PC-9 (cell line): ENCODE results near the gene CHST15. TPM values are rescaled to one million over a fixed set of nuclear protein-coding genes. Genes with fewer than 3 reads are reported as not detected.

Experiments used
- BruUV-seq: library from RNA; stranded (reverse); fragments of 400-500 nt; replicated peaks from 2 replicates; lab custom pipeline; 2021; lab: Mats Ljungman, UMichigan
- CTCF ChIA-PET: fragments of 300-600 bp; sonication (Branson Sonifier 250); formaldehyde crosslinking; loops from one replicate; lab custom pipeline; 2022; ENCODE audit warnings: antibody characterized with exemption; lab: Charles Lee
- POLR2A ChIA-PET: fragments of 300-600 bp; sonication (Branson Sonifier 250); formaldehyde crosslinking; loops from one replicate; lab custom pipeline; 2022; ENCODE audit warnings: antibody characterized with exemption; ENCODE audit not compliant: unreplicated experiment; lab: Charles Lee
- DNase-seq, 2 experiments: peaks; one replicate each; pipeline versions ENCODE4 v3.0.0 to v3.0.0-alpha.2; 2015 to 2022; ENCODE audit warnings: mixed read lengths in 1 of 2
- H2AFZ ChIP-seq: fragments of 200-600 bp; sonication (generic); 2 replicates; pipeline ENCODE4 v1.8.1; 2017; ENCODE audit warnings: antibody characterized with exemption
- H3F3A ChIP-seq: fragments of 200-600 bp; sonication (generic); 2 replicates; pipeline ENCODE4 v1.8.1; 2017; ENCODE audit warnings: antibody characterized with exemption, mild to moderate bottlenecking, low read depth; ENCODE audit not compliant: insufficient read depth
- H3K27ac ChIP-seq: fragments of 200-600 bp; sonication (generic); 2 replicates; pipeline ENCODE4 v1.6.1; 2016; ENCODE audit warnings: mixed run types
- H3K27me3 ChIP-seq: fragments of 200-600 bp; sonication (generic); 2 replicates; pipeline ENCODE4 v1.6.1; 2016; ENCODE audit warnings: low read depth, mixed run types; ENCODE audit not compliant: insufficient read depth
- H3K36me3 ChIP-seq: fragments of 200-600 bp; sonication (generic); 2 replicates; pipeline ENCODE4 v1.6.1; 2016; ENCODE audit warnings: low read depth, mixed run types
- H3K4me1 ChIP-seq: fragments of 200-600 bp; sonication (generic); replicated peaks from 2 replicates; pipeline ENCODE4 v1.6.1; 2016; ENCODE audit warnings: mixed run types; ENCODE audit not compliant: insufficient read depth
- H3K4me2 ChIP-seq: fragments of 200-600 bp; sonication (generic); 2 replicates; pipeline ENCODE4 v1.6.1; 2017; ENCODE audit warnings: mixed run types
- H3K4me3 ChIP-seq: fragments of 200-600 bp; sonication (generic); 2 replicates; pipeline ENCODE4 v1.6.1; 2016; ENCODE audit warnings: mixed run types
- H3K79me2 ChIP-seq: fragments of 200-600 bp; sonication (generic); 2 replicates; pipeline ENCODE4 v1.6.1; 2017; ENCODE audit warnings: low read depth, mixed run types
- H3K9me2 ChIP-seq: fragments of 200-600 bp; sonication (generic); 2 replicates; pipeline ENCODE4 v1.8.1; 2017; ENCODE audit warnings: mild to moderate bottlenecking; ENCODE audit not compliant: insufficient read depth
- H3K9me3 ChIP-seq: fragments of 200-600 bp; sonication (generic); 2 replicates; pipeline ENCODE4 v1.8.1; 2016; ENCODE audit warnings: low read depth; ENCODE audit not compliant: insufficient read depth
- H4K20me1 ChIP-seq: fragments of 200-600 bp; sonication (generic); 2 replicates; pipeline ENCODE4 v1.8.1; 2017; ENCODE audit not compliant: insufficient read depth
- CTCF ChIP-seq: fragments of 200-600 bp; sonication (generic); conservative IDR thresholded peaks from 2 replicates; pipeline ENCODE4 v1.6.1; 2017; ENCODE audit warnings: mixed run types, antibody characterized with exemption, mild to moderate bottlenecking, moderate library complexity
- EZH2 ChIP-seq: fragments of 200-600 bp; sonication (generic); IDR thresholded peaks from 2 replicates; pipeline ENCODE4 v1.8.0; 2017; ENCODE audit warnings: antibody characterized with exemption, low read depth
- intact Hi-C: fragments of 100-400 bp; cut with micrococcal nuclease; formaldehyde crosslinking; loops from one replicate; pipeline ENCODE4 v1.10.0; 2022; ENCODE audit not compliant: unreplicated experiment
- total RNA-seq: library from RNA; stranded (reverse); gene quantifications from 2 replicates; pipeline ENCODE4 v1.2.3, GENCODE V29; 2021

The CHST15 gene
- total RNA-seq, 1 experiment from 2014 or later = 24.6 TPM

GRCh38 chr10:124015991-124016390 is 77.4 kb downstream of the CHST15 start:
- BruUV-seq = no TSS peak
- POLR2A ChIA-PET = no interaction called here
- H4K20me1 ChIP-seq = no peaks in the 10 kb centered on the region
- no peak for DNase-seq
- H3K27ac ChIP-seq = no peak overlapping the region
- H3K9me2 ChIP-seq = no peaks in the 10 kb centered on the region
- no peak overlapping the region for H3K4me3 ChIP-seq
- no peaks in the 10 kb centered on the region for H3F3A ChIP-seq
- no peak overlapping the region for H3K4me2 ChIP-seq
- no peaks in the 10 kb centered on the region for H3K9me3 ChIP-seq
- H2AFZ ChIP-seq = no peak overlapping the region
- CTCF ChIA-PET = no interaction called here
- H3K27me3 ChIP-seq = no peaks in the 10 kb centered on the region
- intact Hi-C loops = no loop called here
- no peak for TF ChIP-seq EZH2
- TF ChIP-seq CTCF = no peak
- no peaks in the 10 kb centered on the region for H3K4me1 ChIP-seq
- no peaks in the 10 kb centered on the region for H3K36me3 ChIP-seq
- no peaks in the 10 kb centered on the region for H3K79me2 ChIP-seq

- DNase-seq = no peak
- H3K9me3 ChIP-seq = no peaks in the 10 kb centered on the region
- ChIA-PET CTCF (no interaction called here), POLR2A (no interaction called here)
- TF ChIP-seq EZH2 (no peak), CTCF (no peak)
- no peaks in the 10 kb centered on the region for H3K27me3 ChIP-seq
- intact Hi-C loops = no loop called here
- H3K36me3 ChIP-seq = no peaks in the 10 kb centered on the region
- no peak overlapping the region for H2AFZ ChIP-seq
- no peaks in the 10 kb centered on the region for H3K4me1 ChIP-seq
- no peak overlapping the region for H3K4me3 ChIP-seq
- H3K9me2 ChIP-seq = no peaks in the 10 kb centered on the region
- no peak overlapping the region for H3K27ac ChIP-seq
- no peaks in the 10 kb centered on the region for H3F3A ChIP-seq
- H3K79me2 ChIP-seq = no peaks in the 10 kb centered on the region
- no TSS peak for BruUV-seq
- no peak overlapping the region for H3K4me2 ChIP-seq
- no peaks in the 10 kb centered on the region for H4K20me1 ChIP-seq
These were observed 78.8 kb downstream of the CHST15 start for GRCh38 chr10:124014416-124015154.

- ChIA-PET POLR2A (no interaction called here), CTCF (no interaction called here)
- no peak overlapping the region for H3K4me2 ChIP-seq
- H4K20me1 ChIP-seq = no peaks in the 10 kb centered on the region
- H3K27ac ChIP-seq = no peak overlapping the region
- no peaks in the 10 kb centered on the region for H3K9me2 ChIP-seq
- no peaks in the 10 kb centered on the region for H3K9me3 ChIP-seq
- no peaks in the 10 kb centered on the region for H3K79me2 ChIP-seq
- no peaks in the 10 kb centered on the region for H3K27me3 ChIP-seq
- H3K4me1 ChIP-seq = no peaks in the 10 kb centered on the region
- H3K36me3 ChIP-seq = 0 out of 2 replicates have a peak, but pooled peaks cover 3% of the 10 kb centered on the region
- no peak for DNase-seq
- intact Hi-C loops = no loop called here
- no peaks in the 10 kb centered on the region for H3F3A ChIP-seq
- no TSS peak for BruUV-seq
- TF ChIP-seq CTCF (no peak), EZH2 (no peak)
- no peak overlapping the region for H3K4me3 ChIP-seq
- H2AFZ ChIP-seq = no peak overlapping the region
These were observed 79.5 kb downstream of the CHST15 start for GRCh38 chr10:124013916-124014315.
